HCT116 (cell line): ENCODE results near the gene CHTF18. TPM values are rescaled to one million over a fixed set of nuclear protein-coding genes. Genes with fewer than 3 reads are reported as not detected.

ENCODE experiments used
- ATAC-seq: fragments of 200-7000 bp; cut with Tn5 transposase; 2 replicates; pipeline ENCODE4 v1.9.1; 2020; ENCODE audit warnings: mild to moderate bottlenecking, moderate library complexity
- BruUV-seq: library from RNA; stranded (reverse); fragments of 400-500 nt; replicated peaks from 2 replicates; lab custom pipeline; 2021; lab: Mats Ljungman, UMichigan
- CTCF ChIA-PET: fragments of 300-600 bp; sonication (Branson Sonifier 250); formaldehyde crosslinking; loops from one replicate; lab custom pipeline; 2021; ENCODE audit warnings: antibody characterized with exemption; lab: Charles Lee
- POLR2A ChIA-PET: fragments of 300-600, 350-600 bp; sonication (Branson Sonifier 250); formaldehyde crosslinking; loops from one replicate; lab custom pipeline; 2021; ENCODE audit warnings: antibody characterized with exemption; lab: Charles Lee
- RAD21 ChIA-PET, 2 experiments: fragments of 300-600 bp; sonication (Branson Sonifier 250); formaldehyde crosslinking; loops; one replicate each; lab custom pipeline; 2023; ENCODE audit warnings: low total read pairs in 2 of 2; ENCODE audit not compliant: uncharacterized antibody in 2 of 2, unreplicated experiment in 2 of 2, low non-redundant PET in 1 of 2; lab: Charles Lee
- DNase-seq: peaks from one replicate; pipeline ENCODE4 v3.0.0-alpha.2; 2010; ENCODE audit warnings: low read depth, low spot score
- H2AFZ ChIP-seq: fragments of 200-600 bp; shearing (Covaris generic), sonication (generic); 2 replicates; pipeline ENCODE4 v1.6.1; 2017; ENCODE audit warnings: low read depth, mixed run types, mixed read lengths, antibody characterized with exemption, low read length; ENCODE audit not compliant: poor library complexity, severe bottlenecking
- H3K27ac ChIP-seq: 2 replicates; pipeline ENCODE4 v1.5.1; 2012; ENCODE audit warnings: low read depth, low read length
- H3K27me3 ChIP-seq: fragments of 200-600 bp; sonication (generic); 2 replicates; pipeline ENCODE4 v1.6.1; 2016; ENCODE audit warnings: mixed run types, low read length, mixed read lengths; ENCODE audit not compliant: insufficient read depth
- H3K36me3 ChIP-seq, 2 experiments: fragments of 200-500 bp in 1 of 2; fragments of 200-600 bp in 1 of 2; sonication (Bioruptor generic) in 1 of 2; sonication (generic) in 1 of 2; 2 replicates each; pipeline versions ENCODE4 v1.5.1 to v1.6.1; 2014 to 2016; ENCODE audit warnings: low read length in 2 of 2, inconsistent platforms in 1 of 2, mixed read lengths in 1 of 2, mixed run types in 1 of 2; ENCODE audit not compliant: insufficient read depth in 2 of 2, control insufficient read depth in 1 of 2
- H3K4me1 ChIP-seq, 2 experiments: fragments of 200-600 bp in 1 of 2; sonication (generic) in 1 of 2; 2 replicates each; pipeline versions ENCODE4 v1.5.1 to v1.6.1; 2012 to 2017; ENCODE audit warnings: low read length in 2 of 2, inconsistent platforms in 1 of 2, mild to moderate bottlenecking in 1 of 2, mixed read lengths in 1 of 2, mixed run types in 1 of 2, moderate library complexity in 1 of 2; ENCODE audit not compliant: insufficient read depth in 2 of 2, control insufficient read depth in 1 of 2
- H3K4me2 ChIP-seq: fragments of 200-600 bp; sonication (generic); 2 replicates; pipeline ENCODE4 v1.6.1; 2017; ENCODE audit warnings: mixed run types, low read length, mixed read lengths
- H3K4me3 ChIP-seq, 2 experiments: fragments of 200-600 bp in 1 of 2; sonication (generic) in 1 of 2; replicated peaks in 1 of 2; 2 replicates each; pipeline ENCODE4 v1.5.1; 2011 to 2016; ENCODE audit warnings: low read length in 2 of 2, control low read depth in 1 of 2, low read depth in 1 of 2, mild to moderate bottlenecking in 1 of 2, mixed read lengths in 1 of 2, mixed run types in 1 of 2
- H3K79me2 ChIP-seq: fragments of 200-600 bp; sonication (generic); 2 replicates; pipeline ENCODE4 v1.6.1; 2017; ENCODE audit warnings: mild to moderate bottlenecking, mixed run types, low read length, moderate library complexity, mixed read lengths; ENCODE audit not compliant: insufficient read depth
- H3K9ac ChIP-seq: fragments of 200-600 bp; sonication (generic); 2 replicates; pipeline ENCODE4 v1.6.1; 2016; ENCODE audit warnings: low read length, mixed read lengths
- H3K9me2 ChIP-seq: fragments of 200-600 bp; sonication (generic), shearing (Covaris generic); 2 replicates; pipeline ENCODE4 v1.6.1; 2017; ENCODE audit warnings: mixed run types, mild to moderate bottlenecking, moderate library complexity; ENCODE audit not compliant: insufficient read depth
- H3K9me3 ChIP-seq, 2 experiments: fragments of 200-500 bp in 1 of 2; fragments of 200-600 bp in 1 of 2; sonication (Bioruptor generic) in 1 of 2; sonication (generic) in 1 of 2; 2 replicates each; pipeline ENCODE4 v1.6.1; 2014 to 2017; ENCODE audit warnings: low read length in 2 of 2, mixed read lengths in 2 of 2, inconsistent platforms in 1 of 2, low read depth in 1 of 2, mild to moderate bottlenecking in 1 of 2, mixed run types in 1 of 2, moderate library complexity in 1 of 2; ENCODE audit not compliant: control insufficient read depth in 1 of 2, insufficient read depth in 1 of 2
- H4K20me1 ChIP-seq: fragments of 200-600 bp; sonication (generic), shearing (Covaris generic); 2 replicates; pipeline ENCODE4 v1.6.1; 2017; ENCODE audit warnings: mixed run types, mild to moderate bottlenecking, moderate library complexity; ENCODE audit not compliant: insufficient read depth
- CBX3 ChIP-seq: IDR thresholded peaks from 2 replicates; pipeline ENCODE4 v1.6.1; 2012; ENCODE audit warnings: low read depth
- FOSL1 ChIP-seq: IDR thresholded peaks from 2 replicates; pipeline ENCODE4 v1.6.1; 2012; ENCODE audit warnings: low read depth
- MAX ChIP-seq: IDR thresholded peaks from 2 replicates; pipeline ENCODE4 v1.6.1; 2012
- REST ChIP-seq: IDR thresholded peaks from 2 replicates; pipeline ENCODE4 v1.6.1; 2012; ENCODE audit warnings: low read depth
- SP1 ChIP-seq: IDR thresholded peaks from 2 replicates; pipeline ENCODE4 v1.6.1; 2012; ENCODE audit warnings: low read depth
- intact Hi-C: fragments of 100-400 bp; cut with micrococcal nuclease; formaldehyde crosslinking; loops from 2 replicates; pipeline ENCODE4 v1.10.0; 2022
- total RNA-seq: library from RNA; stranded (reverse); gene quantifications from one replicate; pipeline ENCODE4 v1.2.1, GENCODE V29; 2021; ENCODE audit not compliant: unreplicated experiment

CHTF18 gene
- total RNA-seq, 1 experiment from 2014 or later, result 145 TPM

- no peak overlapping the region for H3K9ac ChIP-seq
- no peaks in the 10 kb centered on the region for H3K27me3 ChIP-seq
- intact Hi-C loops, result no loop called here
- H3K4me2 ChIP-seq, result no peak overlapping the region
- no peak overlapping the region for H3K27ac ChIP-seq
- TF ChIP-seq FOSL1 (no peak), MAX (no peak), REST (no peak), CBX3 (no peak), SP1 (no peak)
- DNase-seq, result no peak
- no peaks in the 10 kb centered on the region for H3K9me2 ChIP-seq
- H4K20me1 ChIP-seq, result no peaks in the 10 kb centered on the region
- no peaks in the 10 kb centered on the region for H3K79me2 ChIP-seq
- ChIA-PET RAD21 (no interaction called here), POLR2A (no interaction called here), CTCF (no interaction called here)
- no peak overlapping the region for H3K4me3 ChIP-seq
- H3K36me3 ChIP-seq, result no peaks in the 10 kb centered on the region
- BruUV-seq, result no TSS peak
- no peak overlapping the region for H2AFZ ChIP-seq
- peaks cover 0 to under 1% of the 10 kb centered on the region in 2 experiments; a peak in 2 of 4 replicates for H3K9me3 ChIP-seq
- ATAC-seq, result no peak
- no peaks in the 10 kb centered on the region for H3K4me1 ChIP-seq
Measured at GRCh38 chr16:842061-842476, 53.6 kb downstream of the CHTF18 start.
